HepG2 (cell line): ENCODE measurements around the gene SAPCD2. TPM values are rescaled to one million over a fixed set of nuclear protein-coding genes. Genes with fewer than 3 reads are reported as not detected.

Experiments used
- AGO1 ChIP-seq: fragments of 200-400 bp; formaldehyde crosslinking; IDR thresholded peaks from 2 replicates; pipeline ENCODE4 v1.6.1; 2017; ENCODE audit warnings: mild to moderate bottlenecking, low read depth, low read length, moderate library complexity; ENCODE audit not compliant: poor library complexity, severe bottlenecking
- ATRX ChIP-seq: sonication (generic); formaldehyde crosslinking; IDR thresholded peaks from 2 replicates; pipeline ENCODE4 v1.4.0; 2020; ENCODE audit warnings: missing genetic modification reagents, borderline replicate concordance
- BRD4 ChIP-seq: sonication (generic); formaldehyde crosslinking; IDR thresholded peaks from 2 replicates; pipeline ENCODE4 v1.4.0; 2020; ENCODE audit warnings: missing genetic modification reagents
- DRAP1 ChIP-seq: IDR thresholded peaks from 2 replicates; pipeline ENCODE4 v1.6.1; 2016; ENCODE audit warnings: missing genetic modification reagents, missing compliant biosample characterization
- ETS1 ChIP-seq: sonication (generic); formaldehyde crosslinking; IDR thresholded peaks from 2 replicates; pipeline ENCODE4 v1.4.0; 2020; ENCODE audit warnings: missing genetic modification reagents
- FOSL2 ChIP-seq: sonication (generic); formaldehyde crosslinking; IDR thresholded peaks from 2 replicates; pipeline ENCODE4 v1.4.0; 2020; ENCODE audit warnings: missing genetic modification reagents
- HIC2 ChIP-seq: sonication (generic); formaldehyde crosslinking; IDR thresholded peaks from 2 replicates; pipeline ENCODE4 v1.9.0; 2022; ENCODE audit warnings: low read depth, missing genetic modification reagents
- HOXA3 ChIP-seq: sonication (generic); formaldehyde crosslinking; IDR thresholded peaks from 2 replicates; pipeline ENCODE4 v1.5.0; 2020; ENCODE audit warnings: missing genetic modification reagents
- MEIS2 ChIP-seq: sonication (generic); formaldehyde crosslinking; IDR thresholded peaks from 2 replicates; pipeline ENCODE4 v1.9.0; 2021; ENCODE audit warnings: mild to moderate bottlenecking, missing genetic modification reagents
- NR0B2 ChIP-seq: sonication (generic); formaldehyde crosslinking; IDR thresholded peaks from 2 replicates; pipeline ENCODE4 v1.4.0; 2020; ENCODE audit warnings: mild to moderate bottlenecking, missing genetic modification reagents
- POLR2AphosphoS2 ChIP-seq: IDR thresholded peaks from 2 replicates; pipeline ENCODE4 v1.6.1; 2011; ENCODE audit warnings: low read depth, low read length, improper control_type of control experiment
- SNAI1 ChIP-seq: sonication (generic); formaldehyde crosslinking; IDR thresholded peaks from 2 replicates; pipeline ENCODE4 v1.5.0; 2020; ENCODE audit warnings: mild to moderate bottlenecking, missing genetic modification reagents, borderline replicate concordance
- STAT6 ChIP-seq: sonication (generic); formaldehyde crosslinking; IDR thresholded peaks from 2 replicates; pipeline ENCODE4 v1.4.0; 2020; ENCODE audit warnings: missing genetic modification reagents, mild to moderate bottlenecking, borderline replicate concordance
- SYNCRIP ChIP-seq: fragments of 200-400 bp; formaldehyde crosslinking; IDR thresholded peaks from 2 replicates; pipeline ENCODE4 v1.6.1; 2018; ENCODE audit warnings: mild to moderate bottlenecking, low read depth, low read length; ENCODE audit not compliant: insufficient read depth
- YEATS2 ChIP-seq: sonication (generic); formaldehyde crosslinking; IDR thresholded peaks from 2 replicates; pipeline ENCODE4 v1.4.0; 2020; ENCODE audit warnings: missing genetic modification reagents, borderline replicate concordance
- ZBTB21 ChIP-seq: sonication (generic); formaldehyde crosslinking; IDR thresholded peaks from 2 replicates; pipeline ENCODE4 v1.4.0; 2020; ENCODE audit warnings: missing genetic modification reagents
- ZNF274 ChIP-seq: sonication (generic); formaldehyde crosslinking; IDR thresholded peaks from 2 replicates; pipeline ENCODE4 v1.5.1; 2020; ENCODE audit warnings: mild to moderate bottlenecking, missing genetic modification reagents
- ZNF367 ChIP-seq: sonication (generic); formaldehyde crosslinking; IDR thresholded peaks from 2 replicates; pipeline ENCODE4 v1.4.0; 2020; ENCODE audit warnings: missing genetic modification reagents, borderline replicate concordance
- ZNF430 ChIP-seq: sonication (generic); formaldehyde crosslinking; IDR thresholded peaks from 2 replicates; pipeline ENCODE4 v1.9.0; 2021; ENCODE audit warnings: mild to moderate bottlenecking, missing genetic modification reagents
- ZNF468 ChIP-seq: sonication (generic); formaldehyde crosslinking; IDR thresholded peaks from 2 replicates; pipeline ENCODE4 v1.8.0; 2022; ENCODE audit warnings: mild to moderate bottlenecking, moderate library complexity, missing genetic modification reagents
- ZNF766 ChIP-seq: sonication (generic); formaldehyde crosslinking; IDR thresholded peaks from 2 replicates; pipeline ENCODE4 v1.5.0; 2020; ENCODE audit warnings: missing genetic modification reagents, borderline replicate concordance
- ZSCAN9 ChIP-seq: IDR thresholded peaks from 2 replicates; pipeline ENCODE4 v1.6.1; 2016; ENCODE audit warnings: borderline replicate concordance
- polyA plus RNA-seq, 8 experiments: library from polyadenylated mRNA; depleted of rRNA in 3 of 8; stranded (reverse) in 7 of 8; unstranded in 1 of 8; fragments of >200 nt; fragmentation: Illumina TruSeq in 4 of 8; extraction: Trizol in 4 of 8; gene quantifications; 2 replicates each; pipeline versions ENCODE4 v1.2.1 to v1.2.3, GENCODE V29; 2011 to 2016; ENCODE audit warnings: low read depth in 4 of 8, missing spikeins in 1 of 8, mixed read lengths in 1 of 8; ENCODE audit not compliant: insufficient read depth in 1 of 8
- total RNA-seq, 5 experiments: library from RNA; depleted of rRNA; stranded (reverse); fragments of >200 nt; fragmentation: Illumina TruSeq; extraction: Trizol; gene quantifications; 2 replicates each; pipeline ENCODE4 v1.2.3, GENCODE V29; 2016; ENCODE audit warnings: low read depth in 1 of 5

Gene SAPCD2
- total and polyA plus RNA-seq, 2 of the 13 experiments (the other 11 are each of a cell fraction or from before 2014, with no cell fraction given): 21.9 to 42.8 TPM

GRCh38 chr9:137086531-137087408 lies 16.4 kb upstream of the SAPCD2 start, which contains the start of gene MAN1B1 (continued):
- TF ChIP-seq ZBTB21 (CRISPR knock-in tag) (peak; percentile 28; the same call in 1 of the 2 replicates), ZNF367 (CRISPR knock-in tag) (peak; percentile 58; the same call in 1 of the 2 replicates), HIC2 (CRISPR knock-in tag) (peak; percentile 39; the same call in 1 of the 2 replicates), NR0B2 (peak; percentile 96; the same call in 1 of the 2 replicates), STAT6 (CRISPR knock-in tag) (peak; percentile 52; the same call in 1 of the 2 replicates), ATRX (CRISPR knock-in tag) (no peak), ZSCAN9 (0 out of 2 replicates have a peak, but pooled peaks have one; percentile 62), AGO1 (peak; percentile 89), ZNF766 (CRISPR knock-in tag) (peak; percentile 39; the same call in 1 of the 2 replicates), ZNF430 (peak; percentile 68; the same call in 1 of the 2 replicates), ETS1 (no peak), POLR2AphosphoS2 (no peak), ZNF468 (CRISPR knock-in tag) (no peak), SNAI1 (0 out of 2 replicates have a peak, but pooled peaks have one; percentile 54), YEATS2 (CRISPR knock-in tag) (peak; percentile 78; the same call in 1 of the 2 replicates), FOSL2 (0 out of 2 replicates have a peak, but pooled peaks have one; percentile 18), HOXA3 (CRISPR knock-in tag) (peak; percentile 85), ZNF274 (peak; percentile 18; the same call in 1 of the 2 replicates), SYNCRIP (no peak), BRD4 (peak; percentile 38; the same call in 1 of the 2 replicates), MEIS2 (peak; percentile 55), DRAP1 (CRISPR knock-in tag) (peak; percentile 89)
